Liver (tissue), 3 donors: ENCODE results near the gene CHAC1.

Experiments used
- GABPA ChIP-seq, 2 donors: IDR thresholded peaks in 1 of 2; conservative IDR thresholded peaks in 1 of 2; 2 replicates each; pipeline ENCODE4 v1.6.1; 2016; ENCODE audit warnings: antibody characterized with exemption in 2 of 2, mild to moderate bottlenecking in 1 of 2, moderate library complexity in 1 of 2
- RXRA ChIP-seq, 2 donors: IDR thresholded peaks; 2 replicates each; pipeline ENCODE4 v1.6.1; 2017 to 2018; ENCODE audit warnings: antibody characterized with exemption in 2 of 2, mild to moderate bottlenecking in 1 of 2
- TF ChIP-seq, protein P1 (sequence below): fragments of 150-350 bp; IDR thresholded peaks from 2 replicates; pipeline ENCODE4 v1.5.1; 2017; ENCODE audit warnings: improper control_type of control experiment, low read depth, low read length; ENCODE audit not compliant: missing input control
- TF ChIP-seq, protein P2 (sequence below): IDR thresholded peaks from 2 replicates; pipeline ENCODE4 v1.6.1; 2016; ENCODE audit warnings: antibody characterized with exemption, mild to moderate bottlenecking
- TF ChIP-seq, protein P3 (sequence below): IDR thresholded peaks from 2 replicates; pipeline ENCODE4 v1.6.1; 2016; ENCODE audit warnings: antibody characterized with exemption
- donor health status: healthy.
- donor health status: healthy.

DNA sequence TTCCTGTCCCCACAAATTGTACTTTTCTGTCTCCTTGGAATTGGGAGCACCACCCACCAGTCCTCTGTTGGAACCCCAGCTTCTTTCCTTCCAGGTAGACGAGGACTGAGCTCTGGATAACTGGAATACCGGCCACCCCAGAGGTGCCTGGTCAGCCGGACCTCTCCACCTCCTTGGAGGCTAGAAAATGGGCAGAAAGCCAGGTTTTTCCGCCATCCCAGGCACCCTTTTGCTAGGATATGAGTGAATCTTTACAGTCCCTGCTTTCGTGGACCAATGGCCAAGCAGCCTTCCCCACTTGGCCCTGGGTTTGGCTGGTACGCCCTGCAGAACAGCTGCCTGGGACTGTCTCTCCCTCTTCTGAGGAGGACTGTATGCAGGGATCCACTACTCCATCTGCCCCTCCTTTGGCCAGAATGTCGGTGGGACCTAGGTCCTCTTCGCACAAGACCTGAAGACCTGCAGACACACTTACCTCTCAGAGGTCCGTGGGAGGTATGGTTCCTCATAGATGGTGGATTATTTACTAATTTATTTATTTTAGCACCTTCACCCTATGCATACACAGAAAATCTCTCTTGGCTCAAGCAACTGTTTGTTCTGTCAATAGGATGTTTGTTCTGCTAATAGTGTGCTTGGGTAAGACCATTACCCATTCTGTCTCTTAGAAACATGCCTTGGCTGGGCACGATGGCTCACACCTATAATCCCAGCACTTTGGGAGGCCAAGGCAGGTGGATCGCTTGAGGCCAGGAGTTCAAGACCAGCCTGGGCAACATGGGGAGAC, 8.6 kb upstream of the CHAC1 start:
- no peak for TF ChIP-seq RXRA (IDR thresholded peaks at IDR 0.05)
- TF ChIP-seq, protein P1, sequence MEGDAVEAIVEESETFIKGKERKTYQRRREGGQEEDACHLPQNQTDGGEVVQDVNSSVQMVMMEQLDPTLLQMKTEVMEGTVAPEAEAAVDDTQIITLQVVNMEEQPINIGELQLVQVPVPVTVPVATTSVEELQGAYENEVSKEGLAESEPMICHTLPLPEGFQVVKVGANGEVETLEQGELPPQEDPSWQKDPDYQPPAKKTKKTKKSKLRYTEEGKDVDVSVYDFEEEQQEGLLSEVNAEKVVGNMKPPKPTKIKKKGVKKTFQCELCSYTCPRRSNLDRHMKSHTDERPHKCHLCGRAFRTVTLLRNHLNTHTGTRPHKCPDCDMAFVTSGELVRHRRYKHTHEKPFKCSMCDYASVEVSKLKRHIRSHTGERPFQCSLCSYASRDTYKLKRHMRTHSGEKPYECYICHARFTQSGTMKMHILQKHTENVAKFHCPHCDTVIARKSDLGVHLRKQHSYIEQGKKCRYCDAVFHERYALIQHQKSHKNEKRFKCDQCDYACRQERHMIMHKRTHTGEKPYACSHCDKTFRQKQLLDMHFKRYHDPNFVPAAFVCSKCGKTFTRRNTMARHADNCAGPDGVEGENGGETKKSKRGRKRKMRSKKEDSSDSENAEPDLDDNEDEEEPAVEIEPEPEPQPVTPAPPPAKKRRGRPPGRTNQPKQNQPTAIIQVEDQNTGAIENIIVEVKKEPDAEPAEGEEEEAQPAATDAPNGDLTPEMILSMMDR = no peak
- TF ChIP-seq GABPA (IDR thresholded peaks at IDR 0.05 in 1 of 2, conservative IDR thresholded peaks at IDR 0.05 in 1 of 2) = no peak
- TF ChIP-seq, protein P2, sequence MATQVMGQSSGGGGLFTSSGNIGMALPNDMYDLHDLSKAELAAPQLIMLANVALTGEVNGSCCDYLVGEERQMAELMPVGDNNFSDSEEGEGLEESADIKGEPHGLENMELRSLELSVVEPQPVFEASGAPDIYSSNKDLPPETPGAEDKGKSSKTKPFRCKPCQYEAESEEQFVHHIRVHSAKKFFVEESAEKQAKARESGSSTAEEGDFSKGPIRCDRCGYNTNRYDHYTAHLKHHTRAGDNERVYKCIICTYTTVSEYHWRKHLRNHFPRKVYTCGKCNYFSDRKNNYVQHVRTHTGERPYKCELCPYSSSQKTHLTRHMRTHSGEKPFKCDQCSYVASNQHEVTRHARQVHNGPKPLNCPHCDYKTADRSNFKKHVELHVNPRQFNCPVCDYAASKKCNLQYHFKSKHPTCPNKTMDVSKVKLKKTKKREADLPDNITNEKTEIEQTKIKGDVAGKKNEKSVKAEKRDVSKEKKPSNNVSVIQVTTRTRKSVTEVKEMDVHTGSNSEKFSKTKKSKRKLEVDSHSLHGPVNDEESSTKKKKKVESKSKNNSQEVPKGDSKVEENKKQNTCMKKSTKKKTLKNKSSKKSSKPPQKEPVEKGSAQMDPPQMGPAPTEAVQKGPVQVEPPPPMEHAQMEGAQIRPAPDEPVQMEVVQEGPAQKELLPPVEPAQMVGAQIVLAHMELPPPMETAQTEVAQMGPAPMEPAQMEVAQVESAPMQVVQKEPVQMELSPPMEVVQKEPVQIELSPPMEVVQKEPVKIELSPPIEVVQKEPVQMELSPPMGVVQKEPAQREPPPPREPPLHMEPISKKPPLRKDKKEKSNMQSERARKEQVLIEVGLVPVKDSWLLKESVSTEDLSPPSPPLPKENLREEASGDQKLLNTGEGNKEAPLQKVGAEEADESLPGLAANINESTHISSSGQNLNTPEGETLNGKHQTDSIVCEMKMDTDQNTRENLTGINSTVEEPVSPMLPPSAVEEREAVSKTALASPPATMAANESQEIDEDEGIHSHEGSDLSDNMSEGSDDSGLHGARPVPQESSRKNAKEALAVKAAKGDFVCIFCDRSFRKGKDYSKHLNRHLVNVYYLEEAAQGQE = no peak
- TF ChIP-seq, protein P3, sequence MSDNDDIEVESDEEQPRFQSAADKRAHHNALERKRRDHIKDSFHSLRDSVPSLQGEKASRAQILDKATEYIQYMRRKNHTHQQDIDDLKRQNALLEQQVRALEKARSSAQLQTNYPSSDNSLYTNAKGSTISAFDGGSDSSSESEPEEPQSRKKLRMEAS = no peak
